Measurements from ENCODE around the gene CCDC24. TPM values are rescaled to one million over a fixed set of nuclear protein-coding genes. Genes with fewer than 3 reads are reported as not detected.

CCDC24 gene
- total RNA-seq, 2 experiments from 2014 or later: 1.2 to 2.0 TPM

DNA sequence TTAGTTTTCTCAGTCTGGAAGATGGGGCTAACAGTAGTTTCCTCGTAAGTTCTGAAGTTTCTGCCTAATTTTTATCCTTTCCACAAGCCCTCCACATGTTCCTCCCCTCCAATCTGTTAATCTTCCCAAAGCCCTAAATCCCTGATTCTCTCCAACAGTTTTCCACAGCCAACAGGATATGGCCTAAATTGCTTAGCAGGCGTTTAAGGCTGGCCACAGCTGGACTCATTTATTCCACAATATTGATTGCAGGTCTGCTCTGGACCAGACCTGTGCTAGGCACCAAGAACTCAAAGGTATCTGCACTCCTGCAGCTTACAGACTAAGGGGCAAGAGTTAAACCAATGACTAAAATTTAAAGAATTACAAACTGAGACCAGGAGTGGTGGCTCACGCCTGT is 35.9 kb downstream of the CCDC24 start:
- intact Hi-C loops (cut with DNase I, micrococcal nuclease): no loop called here
- DNase-seq: no peak
- ChIA-PET POLR2A (no interaction called here), CTCF (interaction anchor here (0.6 to 1.9 kb wide), 3 partner anchors 9 to 624 kb away, joined by 3 to 5 read pairs (median 3); no protein-coding TSS in a partner anchor)
- no peaks in the 10 kb centered on the region for H3K27me3 Mint-ChIP-seq
- H3K27ac Mint-ChIP-seq: peak overlapping the region; percentile 29
- no peaks in the 10 kb centered on the region for H3K9me3 Mint-ChIP-seq (ENCODE audit: low read depth)
- ATAC-seq: no peak
- H3K4me1 Mint-ChIP-seq: peaks cover 21% of the 10 kb centered on the region
- peaks cover 13% of the 10 kb centered on the region for H3K36me3 Mint-ChIP-seq (ENCODE audit: low read depth)
- H3K4me3 Mint-ChIP-seq: no peak overlapping the region

DNA sequence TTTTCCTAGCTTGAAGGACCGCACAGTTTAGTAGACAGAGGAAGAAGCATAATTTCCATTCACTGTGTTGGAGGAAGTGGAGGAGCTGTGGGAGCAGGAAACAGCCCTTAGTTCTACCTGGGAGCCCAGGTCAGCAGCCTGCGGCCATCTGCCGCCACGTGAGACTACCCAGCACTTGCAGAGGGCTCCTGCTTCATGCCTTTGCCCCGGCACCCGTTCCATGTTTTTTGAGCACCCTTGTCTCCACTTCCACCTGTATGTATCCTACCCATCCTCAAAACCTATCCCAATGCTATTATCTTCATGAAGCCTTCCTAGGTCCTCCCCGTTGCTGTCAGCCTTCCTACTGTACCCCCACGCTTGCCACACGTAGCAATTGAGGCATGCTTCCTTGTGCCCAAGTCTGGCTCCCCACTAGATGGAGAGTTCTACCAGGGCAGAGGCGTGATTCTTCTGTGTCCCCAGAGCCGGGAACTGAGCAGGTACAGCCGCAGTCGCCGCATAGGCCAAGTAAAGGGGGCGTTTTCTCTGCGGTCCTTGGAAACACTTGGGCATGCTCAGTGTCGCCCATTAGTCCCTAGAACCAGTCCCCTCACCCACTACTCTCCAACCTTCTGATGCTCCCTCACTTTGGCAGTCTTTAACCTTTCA is 38.0 kb downstream of the CCDC24 start:
- Mint-ChIP-seq H3K27me3 (no peaks in the 10 kb centered on the region), H3K4me3 (peak overlapping the region; percentile 88), H3K36me3 (ENCODE audit: low read depth) (peaks cover 8% of the 10 kb centered on the region), H3K9me3 (ENCODE audit: low read depth) (no peaks in the 10 kb centered on the region), H3K27ac (peak overlapping the region; percentile 96), H3K4me1 (peaks cover 24% of the 10 kb centered on the region)
- ATAC-seq (peak; percentile 42), DNase-seq (no peak)
- ChIA-PET CTCF (interaction anchor here (1.2 to 1.4 kb wide), 3 partner anchors 15 to 19 kb away, joined by 3 to 5 read pairs (median 4); no protein-coding TSS in a partner anchor), POLR2A (no interaction called here)
- intact Hi-C loops (cut with DNase I, micrococcal nuclease): no loop called here

DNA sequence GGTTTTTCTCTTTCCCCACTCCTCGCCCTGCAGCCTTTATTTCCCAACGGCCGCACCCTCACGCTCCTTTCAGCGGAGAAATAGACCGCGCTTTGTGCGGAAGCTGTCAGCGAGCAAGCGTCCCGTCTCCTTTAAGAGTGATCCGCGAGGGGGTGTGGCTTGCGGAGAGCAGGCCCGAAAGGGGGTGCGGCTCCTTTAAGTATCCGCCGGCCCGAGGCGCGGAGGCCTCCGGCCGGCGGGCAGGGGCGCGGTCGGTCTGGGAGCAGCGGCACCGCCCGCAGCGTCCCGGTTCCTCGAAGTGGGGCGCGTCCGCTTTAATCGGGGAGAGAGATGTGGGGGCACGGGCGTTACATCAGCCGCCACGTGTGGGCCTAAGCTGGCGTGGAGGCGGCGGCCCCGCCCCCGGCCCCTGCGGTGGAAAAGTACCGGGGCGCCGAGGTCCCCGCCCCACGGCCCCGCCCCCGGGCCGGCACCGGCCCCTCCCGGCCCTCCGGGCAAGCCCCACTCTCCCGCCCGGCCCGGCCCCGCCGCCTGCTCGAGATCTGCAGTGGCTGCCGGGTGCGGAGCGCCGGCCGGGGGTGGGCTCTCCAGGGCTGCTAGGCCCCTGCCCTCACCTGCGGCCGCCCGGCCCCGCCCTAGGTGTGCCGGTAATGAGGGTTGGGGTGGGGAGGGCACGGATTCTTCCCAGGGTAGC is 38.7 kb downstream of the CCDC24 start:
- Mint-ChIP-seq H3K27ac (peak overlapping the region; percentile 96), H3K36me3 (ENCODE audit: low read depth) (peaks cover 6% of the 10 kb centered on the region), H3K4me3 (peak overlapping the region; percentile 88), H3K4me1 (peaks cover 24% of the 10 kb centered on the region), H3K27me3 (no peaks in the 10 kb centered on the region), H3K9me3 (ENCODE audit: low read depth) (no peaks in the 10 kb centered on the region)
- ATAC-seq (peak; percentile 83), DNase-seq (peak; percentile 94)
- intact Hi-C loops (cut with DNase I, micrococcal nuclease): loop anchor here (1.0 to 10.0 kb wide), 16 partner anchors 39 to 1657 kb away; partner anchors contain the start of genes CCDC24 (in 2 of the 2), ST3GAL3 (in 2 of the 2), ATP6V0B (in 1 of the 2) and B4GALT2 (in 1 of the 2)
- CTCF ChIA-PET: interaction anchor here (1.2 to 1.4 kb wide), 2 partner anchors 15 to 18 kb away, joined by 3 to 5 read pairs; no protein-coding TSS in a partner anchor
- POLR2A ChIA-PET: interaction anchor here (0.6 to 0.8 kb wide), 2 partner anchors 9 to 13 kb away, joined by 3 to 4 read pairs; no protein-coding TSS in a partner anchor

DNA sequence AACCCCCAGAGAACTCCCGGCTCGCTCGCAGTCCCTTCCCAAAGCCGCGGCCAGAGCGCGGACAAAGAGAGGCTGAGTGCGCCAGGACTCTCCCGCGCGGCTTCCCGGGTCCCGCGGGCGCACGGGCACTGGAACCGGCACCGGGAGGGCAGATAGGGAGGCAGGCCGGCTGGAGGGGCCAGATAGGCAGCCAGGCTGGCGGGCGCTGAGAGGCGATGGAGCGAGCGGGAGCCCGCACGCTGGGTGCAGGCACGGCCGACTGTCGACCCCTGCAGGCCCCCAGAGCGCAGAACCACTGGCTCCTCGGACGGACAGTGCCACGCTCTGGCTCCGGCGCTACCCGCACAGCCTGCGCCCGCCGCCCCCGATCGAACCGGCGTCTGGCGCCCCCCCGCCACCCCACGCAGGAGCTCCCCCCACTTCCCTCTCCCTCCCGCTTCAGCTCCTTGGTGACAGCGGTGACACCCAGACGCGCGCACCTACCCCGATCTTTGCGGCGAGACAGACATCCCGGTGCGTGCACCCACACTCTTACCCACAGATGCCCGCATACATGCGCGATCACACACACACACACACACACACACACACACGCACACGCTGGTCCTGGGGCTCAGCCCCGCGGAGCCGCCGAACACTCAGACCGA is 39.3 kb downstream of the CCDC24 start:
- Mint-ChIP-seq H3K36me3 (ENCODE audit: low read depth) (peaks cover 4% of the 10 kb centered on the region), H3K9me3 (ENCODE audit: low read depth) (no peaks in the 10 kb centered on the region)
- POLR2A ChIA-PET: interaction anchor here (0.6 to 0.9 kb wide), 3 partner anchors 10 to 17 kb away, joined by 3 to 4 read pairs (median 3); no protein-coding TSS in a partner anchor

DNA sequence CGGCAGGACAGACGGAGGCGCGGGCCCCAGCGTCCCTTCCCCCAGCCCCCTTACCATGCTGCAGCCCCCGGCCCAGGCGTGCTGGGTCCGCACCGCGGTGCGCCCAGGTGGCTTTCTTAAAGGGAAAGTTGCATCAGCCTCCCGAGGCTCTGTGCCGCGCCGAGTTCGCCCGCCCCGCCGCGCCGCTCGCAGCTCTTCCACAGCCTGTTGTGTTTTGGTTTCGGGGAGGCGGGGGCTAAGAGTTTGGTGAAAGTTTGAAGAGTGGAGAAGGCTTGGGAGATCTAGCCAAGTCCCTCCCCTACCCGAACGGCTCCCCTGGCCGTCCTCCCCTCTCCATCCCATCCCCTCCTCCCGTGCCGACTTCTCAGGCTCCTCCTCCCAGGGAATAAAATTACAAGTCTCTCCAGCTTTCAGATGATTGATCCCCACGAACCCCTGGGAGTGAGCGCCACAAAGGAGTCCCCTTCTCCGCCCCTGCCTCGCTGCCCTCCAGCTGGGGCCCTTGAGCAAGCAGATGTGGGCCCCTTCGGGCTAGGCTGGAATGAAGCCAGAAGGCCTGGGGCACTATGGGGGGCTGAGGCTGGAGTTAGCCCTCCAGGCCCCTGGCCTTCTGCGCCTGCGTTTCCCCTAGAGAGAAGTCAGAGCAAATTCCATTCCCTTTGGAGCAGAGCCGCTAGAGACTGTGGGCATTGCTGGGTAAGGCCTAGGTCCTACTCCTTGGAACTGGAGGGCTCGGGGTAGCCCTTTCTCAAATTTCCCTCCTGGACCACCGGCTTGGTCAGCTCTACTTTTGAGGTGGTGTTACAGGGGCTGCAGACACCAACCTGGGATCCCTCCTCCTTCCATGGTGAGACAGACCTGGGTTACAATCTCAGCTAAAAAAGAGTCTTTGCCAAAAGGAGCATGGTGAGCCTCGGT is 40.1 kb downstream of the CCDC24 start, which contains the start of gene SLC6A9:
Gene SLC6A9, minus strand, starts transcription at position 211 of the 918 bp plus-strand sequence. CDS start 7,185 bp downstream, outside the sequence.
- POLR2A ChIA-PET: interaction anchor here (0.9 kb wide), 1 partner anchor 17 kb away, joined by 3 read pairs; no protein-coding TSS in a partner anchor
- peak; percentile 27 for ATAC-seq
- Mint-ChIP-seq H3K4me3 (peak within 1 kb of the TSS; percentile 88), H3K9me3 (ENCODE audit: low read depth) (no peaks in the 10 kb centered on the region), H3K36me3 (ENCODE audit: low read depth) (peaks cover 4% of the 10 kb centered on the region), H3K27me3 (no peaks in the 10 kb centered on the region), H3K4me1 (peaks cover 25% of the 10 kb centered on the region), H3K27ac (peak within 1 kb of the TSS; percentile 83)
- DNase-seq: peak; percentile 77
- CTCF ChIA-PET: interaction anchor here (0.6 kb wide), 2 partner anchors 15 to 23 kb away, joined by 3 read pairs; no protein-coding TSS in a partner anchor
- intact Hi-C loops (cut with DNase I, micrococcal nuclease): loop anchor here (2.0 to 10.0 kb wide), 6 partner anchors 267 to 1656 kb away; partner anchors contain the start of genes ELOVL1 (in 1 of the 2), ERMAP (in 1 of the 2), GPBP1L1 (in 1 of the 2) and SLC2A1 (in 1 of the 2)

More for the DNA sequence above, 39.3 kb downstream of the CCDC24 start:
- H3K27me3 Mint-ChIP-seq: no peaks in the 10 kb centered on the region
- ATAC-seq: peak; percentile 26
- H3K4me1 Mint-ChIP-seq: peaks cover 24% of the 10 kb centered on the region
- CTCF ChIA-PET: interaction anchor here (0.6 to 1.4 kb wide), 2 partner anchors 16 to 18 kb away, joined by 3 to 5 read pairs; no protein-coding TSS in a partner anchor
- DNase-seq: peak; percentile 68
- H3K27ac Mint-ChIP-seq: peak overlapping the region; percentile 83
- intact Hi-C loops (cut with DNase I, micrococcal nuclease): loop anchor here (1.0 to 10.0 kb wide), 16 partner anchors 39 to 1657 kb away; partner anchors contain the start of genes CCDC24 (in 2 of the 2), ST3GAL3 (in 2 of the 2), ATP6V0B (in 1 of the 2) and B4GALT2 (in 1 of the 2)
- peak overlapping the region; percentile 88 for H3K4me3 Mint-ChIP-seq

DNA sequence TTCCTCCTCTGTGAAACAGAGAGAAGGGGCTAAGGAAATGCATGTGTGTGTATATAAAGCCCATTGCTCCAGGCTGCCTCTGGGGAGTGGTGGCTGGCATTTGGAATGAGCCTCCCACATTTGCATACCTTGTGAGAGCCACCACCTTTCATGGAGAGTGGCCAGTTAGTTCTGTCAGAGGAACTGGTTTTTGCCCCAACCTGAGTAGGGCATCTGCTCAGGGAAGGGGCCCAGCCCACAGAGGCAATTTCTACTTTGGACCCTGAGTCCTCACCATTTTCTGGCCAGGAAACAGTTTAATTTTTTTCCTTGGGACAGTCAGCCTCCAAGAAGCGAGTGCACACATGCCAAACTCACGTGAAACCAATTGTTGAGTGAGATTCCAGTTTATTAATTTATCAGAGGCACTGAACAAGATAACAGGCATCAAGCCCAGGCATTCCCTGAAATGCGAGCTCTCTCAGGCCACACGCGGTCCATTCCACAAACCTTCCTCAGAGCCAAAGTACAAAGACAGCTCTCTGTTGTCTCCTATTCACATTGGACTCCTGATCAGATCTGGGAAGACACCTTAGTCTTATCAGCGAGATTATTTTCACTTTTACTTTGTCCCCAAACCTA is 40.9 kb downstream of the CCDC24 start:
- ChIA-PET CTCF (interaction anchor here (0.6 kb wide), 1 partner anchor 363 kb away, joined by 3 read pairs; no protein-coding TSS in a partner anchor), POLR2A (no interaction called here)
- Mint-ChIP-seq H3K4me3 (peak overlapping the region; percentile 88), H3K9me3 (ENCODE audit: low read depth) (no peaks in the 10 kb centered on the region), H3K27me3 (no peaks in the 10 kb centered on the region), H3K4me1 (peaks cover 25% of the 10 kb centered on the region), H3K36me3 (ENCODE audit: low read depth) (peaks cover 4% of the 10 kb centered on the region), H3K27ac (peak overlapping the region; percentile 8)
- no peak for DNase-seq
- intact Hi-C loops (cut with DNase I, micrococcal nuclease): loop anchor here (5.0 to 10.0 kb wide), 4 partner anchors 267 to 1655 kb away; partner anchors contain the start of genes ELOVL1 (in 1 of the 2), GPBP1L1 (in 1 of the 2), ST3GAL3 (in 1 of the 2) and TMEM69 (in 1 of the 2)
- ATAC-seq: no peak

DNA sequence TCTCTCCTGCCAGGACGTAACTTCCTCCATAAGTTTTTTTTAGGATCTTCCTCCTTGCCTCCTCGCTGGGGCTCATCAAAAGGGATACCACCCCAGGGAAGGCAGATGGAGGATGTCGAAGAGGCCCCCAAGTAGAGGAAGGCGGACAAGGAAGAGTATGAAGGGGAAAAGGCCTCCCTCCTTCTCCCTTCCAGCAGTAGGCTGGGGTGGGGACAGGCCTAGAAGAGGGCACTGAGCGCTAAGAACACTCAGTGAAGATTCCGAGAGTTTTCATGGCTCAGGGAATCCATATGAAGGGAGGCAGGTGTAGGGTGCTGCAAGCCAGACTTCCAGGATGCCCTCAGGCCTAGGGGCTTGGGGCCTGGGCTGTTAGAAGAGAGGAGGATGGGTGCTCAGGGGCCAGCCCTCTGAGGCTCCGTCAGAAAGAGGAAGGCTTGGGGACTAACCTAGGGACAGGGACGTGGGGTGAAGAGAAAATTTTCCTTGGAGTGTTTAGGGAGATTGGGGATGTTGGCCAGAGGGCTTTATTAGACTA is 41.7 kb downstream of the CCDC24 start:
- H3K9me3 Mint-ChIP-seq (ENCODE audit: low read depth): no peaks in the 10 kb centered on the region
- H3K27ac Mint-ChIP-seq: peak overlapping the region; percentile 8
- peaks cover 23% of the 10 kb centered on the region for H3K4me1 Mint-ChIP-seq
- intact Hi-C loops (cut with DNase I, micrococcal nuclease): loop anchor here (5.0 to 10.0 kb wide), 4 partner anchors 268 to 1654 kb away; partner anchors contain the start of genes ELOVL1 (in 1 of the 2), GPBP1L1 (in 1 of the 2), ST3GAL3 (in 1 of the 2) and TMEM69 (in 1 of the 2)
- DNase-seq (no peak), ATAC-seq (no peak)
- H3K27me3 Mint-ChIP-seq: no peaks in the 10 kb centered on the region
- CTCF ChIA-PET: interaction anchor here (5.5 kb wide), 1 partner anchor 27 kb away, joined by 66 read pairs; no protein-coding TSS in a partner anchor
- H3K36me3 Mint-ChIP-seq (ENCODE audit: low read depth): no peaks in the 10 kb centered on the region
- POLR2A ChIA-PET: no interaction called here
- no peak overlapping the region for H3K4me3 Mint-ChIP-seq

DNA sequence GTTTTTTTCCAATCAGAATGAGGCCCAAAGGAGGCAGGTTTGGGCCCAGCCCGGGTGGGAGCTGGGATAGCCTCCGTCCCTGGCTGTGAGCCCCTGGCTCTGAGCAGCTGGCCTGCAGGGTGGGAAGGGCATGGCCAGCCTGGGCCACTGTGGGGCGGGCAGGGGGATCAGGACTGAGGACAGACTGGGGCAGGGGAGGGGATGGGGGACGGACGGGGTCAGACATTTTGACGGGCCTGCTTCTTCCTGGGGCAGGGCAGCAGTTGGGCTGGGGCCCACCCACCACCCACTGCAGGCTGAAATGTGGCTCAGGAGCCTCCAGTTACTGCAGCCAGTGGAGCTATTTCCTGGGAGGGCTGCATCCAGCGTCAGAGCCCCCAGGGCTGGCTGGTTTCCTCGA is 42.4 kb downstream of the CCDC24 start:
- no peaks in the 10 kb centered on the region for H3K9me3 Mint-ChIP-seq (ENCODE audit: low read depth)
- ATAC-seq: no peak

DNA sequence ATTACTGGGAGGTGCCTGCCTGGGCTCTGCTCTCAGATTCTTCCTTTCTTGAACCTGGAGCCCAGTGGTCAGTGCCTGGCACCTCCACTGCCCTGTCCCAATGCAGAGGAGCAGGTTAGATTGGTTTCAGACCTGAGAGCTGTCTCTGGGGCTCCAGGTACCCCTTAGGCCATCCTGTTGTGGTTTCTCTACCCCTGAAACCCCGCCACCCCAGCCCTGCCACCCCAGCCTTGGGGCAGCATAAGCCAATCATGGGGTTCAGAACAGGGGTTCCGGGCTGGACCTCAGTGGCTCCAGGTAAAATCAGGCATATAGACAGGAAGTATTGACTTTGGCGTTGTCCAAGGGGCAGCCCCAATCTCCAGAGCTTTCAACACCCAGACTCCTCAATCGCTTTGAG is 43.0 kb downstream of the CCDC24 start:
- no peak for DNase-seq
- Mint-ChIP-seq H3K9me3 (ENCODE audit: low read depth) (no peaks in the 10 kb centered on the region), H3K27me3 (no peaks in the 10 kb centered on the region), H3K4me3 (no peak overlapping the region), H3K27ac (no peak overlapping the region), H3K4me1 (peaks cover 13% of the 10 kb centered on the region), H3K36me3 (ENCODE audit: low read depth) (no peaks in the 10 kb centered on the region)
- intact Hi-C loops (cut with DNase I, micrococcal nuclease): loop anchor here (5.0 to 10.0 kb wide), 4 partner anchors 270 to 1653 kb away; partner anchors contain the start of genes ELOVL1 (in 1 of the 2), GPBP1L1 (in 1 of the 2), ST3GAL3 (in 1 of the 2) and TMEM69 (in 1 of the 2)
- ChIA-PET POLR2A (no interaction called here), CTCF (interaction anchor here (0.7 to 5.5 kb wide), 3 partner anchors 29 to 374 kb away, joined by 3 to 66 read pairs (median 3); no protein-coding TSS in a partner anchor)
- no peak for ATAC-seq

More for the DNA sequence above, 42.4 kb downstream of the CCDC24 start:
- DNase-seq: no peak
- H3K4me1 Mint-ChIP-seq: peaks cover 19% of the 10 kb centered on the region
- POLR2A ChIA-PET: no interaction called here
- no peaks in the 10 kb centered on the region for H3K27me3 Mint-ChIP-seq
- CTCF ChIA-PET: interaction anchor here (0.6 to 5.5 kb wide), 2 partner anchors 28 to 88 kb away, joined by 3 to 66 read pairs; no protein-coding TSS in a partner anchor
- H3K27ac Mint-ChIP-seq: no peak overlapping the region
- intact Hi-C loops (cut with DNase I, micrococcal nuclease): loop anchor here (5.0 to 10.0 kb wide), 4 partner anchors 269 to 1654 kb away; partner anchors contain the start of genes ELOVL1 (in 1 of the 2), GPBP1L1 (in 1 of the 2), ST3GAL3 (in 1 of the 2) and TMEM69 (in 1 of the 2)
- no peaks in the 10 kb centered on the region for H3K36me3 Mint-ChIP-seq (ENCODE audit: low read depth)
- H3K4me3 Mint-ChIP-seq: no peak overlapping the region
